NB4 (cell line): ENCODE results near the gene PTPRD.

Source experiments
- CTCF ChIP-seq: IDR thresholded peaks from one replicate; pipeline ENCODE4 v1.5.1; 2012; ENCODE audit warnings: low read depth, low read length
- POLR2A ChIP-seq: IDR thresholded peaks from 2 replicates; pipeline ENCODE4 v1.6.1; 2011; ENCODE audit warnings: mild to moderate bottlenecking; ENCODE audit not compliant: insufficient read length; ENCODE audit errors: extremely low read depth

- no peak for TF ChIP-seq CTCF
- no peak for TF ChIP-seq POLR2A
These were observed 1858.1 kb downstream of the PTPRD start for GRCh38 chr9:8754751-8755150.
